Tibial nerve (tissue), 4 donors: ENCODE results near the gene LRRC63. TPM values are rescaled to one million over a fixed set of nuclear protein-coding genes. Genes with fewer than 3 reads are reported as not detected.

ENCODE experiments used
- DNase-seq, 2 donors: peaks; one replicate each; pipeline ENCODE4 v3.0.0-alpha.2; 2019; ENCODE audit warnings: low spot score in 2 of 2
- H3K27ac ChIP-seq, 4 donors: fragments of 200-600 bp; sonication (generic) in 3 of 4; one replicate each; pipeline ENCODE4 v1.5.1; 2017 to 2019; ENCODE audit warnings: mild to moderate bottlenecking in 1 of 4
- H3K27me3 ChIP-seq, 2 donors: fragments of 200-600 bp; sonication (generic) in 1 of 2; one replicate each; pipeline versions ENCODE4 v1.5.1 to v1.6.0; 2017 to 2019
- H3K36me3 ChIP-seq, 3 donors: fragments of 200-600 bp; sonication (generic); one replicate each; pipeline ENCODE4 v1.5.1; 2018 to 2019
- H3K4me1 ChIP-seq, 4 donors: fragments of 200-600 bp; sonication (generic) in 3 of 4; one replicate each; pipeline ENCODE4 v1.5.1; 2017 to 2019
- H3K4me3 ChIP-seq, 4 donors: fragments of 200-600 bp; sonication (generic) in 3 of 4; one replicate each; pipeline ENCODE4 v1.5.1; 2017 to 2019; ENCODE audit warnings: mild to moderate bottlenecking in 1 of 4, moderate library complexity in 1 of 4
- H3K9me3 ChIP-seq, 4 donors: fragments of 200-600 bp; sonication (generic) in 3 of 4; one replicate each; pipeline ENCODE4 v1.5.1; 2017 to 2019
- CTCF ChIP-seq, 5 experiments: fragments of 200-600 bp in 3 of 5; fragments of 450-650 bp in 2 of 5; sonication (generic) in 3 of 5; IDR thresholded peaks; one replicate each; pipeline ENCODE4 v1.5.1; 2016 to 2019; ENCODE audit warnings: antibody characterized with exemption in 5 of 5, mild to moderate bottlenecking in 3 of 5, moderate library complexity in 2 of 5
- EP300 ChIP-seq, 2 donors: sonication (generic); formaldehyde crosslinking; IDR thresholded peaks; one replicate each; pipeline ENCODE4 v1.6.1; 2017; ENCODE audit warnings: antibody characterized with exemption in 2 of 2, mild to moderate bottlenecking in 1 of 2
- POLR2A ChIP-seq, 2 donors: fragments of 450-650 bp; IDR thresholded peaks; one replicate each; pipeline ENCODE4 v1.6.1; 2017; ENCODE audit warnings: antibody characterized with exemption in 2 of 2, mild to moderate bottlenecking in 2 of 2, moderate library complexity in 2 of 2
- WGBS, 2 donors: methylation state at CpG; one replicate each; pipeline ENCODE4 v1.1.5; 2018; 5-methylcytosine and 5-hydroxymethylcytosine counted together
- small RNA-seq: library from RNA; depleted of rRNA; stranded (forward); fragments of <200 nt; gene quantifications from one replicate; pipeline ENCODE3, GENCODE V24; 2016
- total RNA-seq, 4 donors: library from RNA; depleted of rRNA; stranded (reverse); fragments of >200 nt; gene quantifications; one replicate each; pipeline ENCODE4 v1.1.0, GENCODE V29; 2016

The LRRC63 gene
- total RNA-seq, 4 donors from 2014 or later, result 0.78 TPM; not detected in 3

- Histone ChIP-seq H3K9me3 (no peaks in the 10 kb centered on the region), H3K27me3 (no peaks in the 10 kb centered on the region), H3K27ac (no peak overlapping the region), H3K4me3 (no peak overlapping the region), H3K36me3 (no peaks in the 10 kb centered on the region), H3K4me1 (no peaks in the 10 kb centered on the region)
- no peak for TF ChIP-seq EP300 (IDR thresholded peaks at IDR 0.05)
- no peak for TF ChIP-seq CTCF (IDR thresholded peaks at IDR 0.05)
- TF ChIP-seq POLR2A (IDR thresholded peaks at IDR 0.05), result no peak
- WGBS, 2 donors, result 96 to 97% methylated on average over 1 of the region's 1 CpG
- DNase-seq, result no peak
Observed at GRCh38 chr13:46318986-46319385, 107.3 kb downstream of the LRRC63 start.

- H3K4me3 ChIP-seq, result no peak overlapping the region
- TF ChIP-seq CTCF (IDR thresholded peaks at IDR 0.05) (no peak), POLR2A (IDR thresholded peaks at IDR 0.05) (no peak), EP300 (IDR thresholded peaks at IDR 0.05) (no peak)
Observed at GRCh38 chr13:46320406-46320805, 108.7 kb downstream of the LRRC63 start.

GRCh38 chr13:46320821-46321220 lies 109.1 kb downstream of the LRRC63 start:
- Histone ChIP-seq H3K9me3 (no peaks in the 10 kb centered on the region), H3K36me3 (no peaks in the 10 kb centered on the region), H3K4me1 (no peaks in the 10 kb centered on the region), H3K27me3 (no peaks in the 10 kb centered on the region), H3K4me3 (no peak overlapping the region), H3K27ac (no peak overlapping the region)
- TF ChIP-seq EP300 (IDR thresholded peaks at IDR 0.05) (no peak), POLR2A (IDR thresholded peaks at IDR 0.05) (no peak), CTCF (IDR thresholded peaks at IDR 0.05) (no peak)
- WGBS, 2 donors, result 83 to 97% methylated on average over 4 of the region's 4 CpGs
- no peak for DNase-seq

More at GRCh38 chr13:46320406-46320805, 108.7 kb downstream of the LRRC63 start:
- no peaks in the 10 kb centered on the region for H3K4me1 ChIP-seq
- H3K27ac ChIP-seq, result no peak overlapping the region
- H3K9me3 ChIP-seq, result no peaks in the 10 kb centered on the region
- WGBS, 2 donors, result 46 to 60% methylated on average over 3 of the region's 3 CpGs
- no peaks in the 10 kb centered on the region for H3K36me3 ChIP-seq
- no peak for DNase-seq
- H3K27me3 ChIP-seq, result no peaks in the 10 kb centered on the region

GRCh38 chr13:46321494-46322225 lies 109.9 kb downstream of the LRRC63 start:
- Histone ChIP-seq H3K4me1 (no peaks in the 10 kb centered on the region), H3K36me3 (no peaks in the 10 kb centered on the region), H3K27me3 (no peaks in the 10 kb centered on the region), H3K27ac (no peak overlapping the region), H3K9me3 (no peaks in the 10 kb centered on the region), H3K4me3 (no peak overlapping the region)
- 62 to 64% methylated on average over 17 of the region's 17 CpGs for WGBS, 2 donors
- DNase-seq, result peak; percentile 28 to 61
- TF ChIP-seq POLR2A (IDR thresholded peaks at IDR 0.05) (no peak), CTCF (IDR thresholded peaks at IDR 0.05) (peak; percentile 58 to 73 (median 63)), EP300 (IDR thresholded peaks at IDR 0.05) (no peak)

- Histone ChIP-seq H3K27ac (no peak overlapping the region), H3K36me3 (no peaks in the 10 kb centered on the region), H3K4me1 (no peaks in the 10 kb centered on the region), H3K9me3 (no peaks in the 10 kb centered on the region), H3K4me3 (no peak overlapping the region), H3K27me3 (no peaks in the 10 kb centered on the region)
- WGBS, 2 donors, result 69 to 74% methylated on average over 5 of the region's 5 CpGs
- TF ChIP-seq EP300 (IDR thresholded peaks at IDR 0.05), result no peak
- TF ChIP-seq CTCF (IDR thresholded peaks at IDR 0.05), result no peak
- DNase-seq, result no peak
Observed at GRCh38 chr13:46324976-46325375, 113.2 kb downstream of the LRRC63 start.

Small RNAs within 50 kb of the gene (small RNA-seq; reads per million reads assigned to genes)
- not detected for gene RN7SKP5
- not detected for gene RN7SL288P

Other genes with a start within 250 kb of the LRRC63 start
- 10 to 100 TPM; 34.7 to 55.9 (median 44.2) TPM for gene ZC3H13, start 159.2 kb upstream of the LRRC63 start, total RNA-seq
- not detected for gene CPB2, start 106.9 kb upstream of the LRRC63 start, total RNA-seq
- 10 to 100 TPM; 18.1 to 62.7 (median 22.4) TPM for gene LCP1, start 29.8 kb upstream of the LRRC63 start, total RNA-seq
- 10 to 100 TPM in 1 of 4 donors, 1 to 10 TPM in 3; 2.0 to 18.3 (median 5.0) TPM for gene RUBCNL, start 175.3 kb downstream of the LRRC63 start, total RNA-seq